ENCODE measurements around the gene TINAG.

Gene TINAG, protein sequence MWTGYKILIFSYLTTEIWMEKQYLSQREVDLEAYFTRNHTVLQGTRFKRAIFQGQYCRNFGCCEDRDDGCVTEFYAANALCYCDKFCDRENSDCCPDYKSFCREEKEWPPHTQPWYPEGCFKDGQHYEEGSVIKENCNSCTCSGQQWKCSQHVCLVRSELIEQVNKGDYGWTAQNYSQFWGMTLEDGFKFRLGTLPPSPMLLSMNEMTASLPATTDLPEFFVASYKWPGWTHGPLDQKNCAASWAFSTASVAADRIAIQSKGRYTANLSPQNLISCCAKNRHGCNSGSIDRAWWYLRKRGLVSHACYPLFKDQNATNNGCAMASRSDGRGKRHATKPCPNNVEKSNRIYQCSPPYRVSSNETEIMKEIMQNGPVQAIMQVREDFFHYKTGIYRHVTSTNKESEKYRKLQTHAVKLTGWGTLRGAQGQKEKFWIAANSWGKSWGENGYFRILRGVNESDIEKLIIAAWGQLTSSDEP

DNA sequence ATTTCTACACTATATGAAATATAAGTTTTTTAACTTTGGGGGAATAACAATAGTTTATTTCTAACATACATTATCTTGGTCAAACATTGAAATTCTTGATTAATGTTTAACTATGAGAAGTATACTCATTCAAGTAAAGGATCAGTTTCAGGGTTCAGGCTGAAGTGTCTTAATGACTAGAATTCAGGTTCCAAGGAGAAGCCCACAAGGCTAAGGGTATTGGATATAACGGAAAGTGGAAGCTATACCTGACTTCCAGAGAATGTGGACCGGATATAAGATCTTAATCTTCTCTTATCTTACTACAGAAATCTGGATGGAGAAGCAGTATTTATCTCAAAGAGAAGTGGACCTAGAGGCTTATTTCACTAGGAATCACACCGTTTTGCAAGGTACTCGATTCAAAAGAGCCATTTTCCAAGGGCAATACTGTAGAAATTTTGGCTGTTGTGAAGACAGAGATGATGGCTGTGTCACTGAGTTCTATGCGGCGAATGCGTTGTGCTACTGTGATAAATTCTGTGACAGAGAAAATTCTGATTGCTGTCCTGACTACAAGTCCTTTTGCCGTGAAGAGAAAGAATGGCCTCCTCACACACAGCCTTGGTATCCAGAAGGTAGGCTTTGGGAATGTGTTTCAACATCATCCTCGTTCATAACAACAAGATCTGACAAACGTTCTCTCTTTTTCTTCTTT, at the start of gene TINAG:
Gene TINAG (plus strand): TSS at position 153 of the 697 bp plus-strand sequence. CDS start 110 bp downstream, at position 263.
- Histone ChIP-seq H3K36me3 (ENCODE audit: insufficient read depth, low read length) (no peaks in the 10 kb centered on the region), H3K4me3 (ENCODE audit: low read length) (no peak within 1 kb of the TSS), H3K4me1 (ENCODE audit: insufficient read depth, low read length) (no peaks in the 10 kb centered on the region), H2AFZ (ENCODE audit: low read depth, low read length) (no peak within 1 kb of the TSS), H3K9me3 (ENCODE audit: low read length) (no peaks in the 10 kb centered on the region), H3K27me3 (ENCODE audit: insufficient read depth, low read length) (peaks cover 2% of the 10 kb centered on the region)

DNA sequence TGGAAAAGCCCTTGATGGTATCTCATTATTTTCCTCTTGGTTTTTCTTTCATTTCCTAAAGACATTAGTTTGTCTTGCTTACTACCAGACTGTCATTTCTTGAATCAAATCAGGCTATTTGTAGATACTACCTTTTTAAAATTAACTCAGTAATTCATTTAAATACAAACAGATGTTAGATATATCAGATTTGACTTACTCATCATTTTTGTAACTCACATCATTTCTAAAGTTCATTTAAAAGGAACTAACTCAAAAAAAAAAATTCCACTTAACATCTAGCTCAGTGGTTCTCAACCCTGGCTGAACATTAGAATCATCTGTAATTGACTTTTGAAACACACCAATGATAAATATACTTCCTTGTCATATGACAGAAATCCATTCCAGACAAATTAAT, 48.2 kb upstream of the TINAG start:
- H2AFZ ChIP-seq (ENCODE audit: low read depth, low read length): no peak overlapping the region
- no peaks in the 10 kb centered on the region for H3K36me3 ChIP-seq (ENCODE audit: insufficient read depth, low read length)
- no peaks in the 10 kb centered on the region for H3K4me1 ChIP-seq (ENCODE audit: insufficient read depth, low read length)
- no peaks in the 10 kb centered on the region for H3K27me3 ChIP-seq (ENCODE audit: insufficient read depth, low read length)
- H3K9me3 ChIP-seq (ENCODE audit: low read length): no peaks in the 10 kb centered on the region
- H3K4me3 ChIP-seq (ENCODE audit: low read length): no peak overlapping the region

DNA sequence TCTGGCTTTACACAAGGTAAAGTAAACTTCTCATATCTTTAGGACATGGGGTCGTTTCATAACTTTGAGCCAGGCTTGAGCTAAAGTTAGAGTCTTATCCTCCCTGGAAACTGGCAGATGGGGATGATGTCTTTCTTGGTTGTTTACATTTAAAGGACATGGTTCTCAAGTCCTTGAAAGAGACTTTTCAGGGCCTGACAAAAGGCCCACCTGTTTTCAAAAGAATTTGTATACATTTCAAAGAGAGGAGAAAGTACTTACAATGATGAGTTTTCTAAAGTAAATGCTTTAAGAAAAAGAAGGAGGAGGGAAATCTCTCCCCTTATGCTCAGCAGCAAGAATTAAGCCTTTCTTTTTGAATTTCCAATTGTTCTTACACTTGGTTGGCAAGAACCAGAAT, 45.7 kb upstream of the TINAG start:
- no peak overlapping the region for H3K4me3 ChIP-seq (ENCODE audit: low read length)

DNA sequence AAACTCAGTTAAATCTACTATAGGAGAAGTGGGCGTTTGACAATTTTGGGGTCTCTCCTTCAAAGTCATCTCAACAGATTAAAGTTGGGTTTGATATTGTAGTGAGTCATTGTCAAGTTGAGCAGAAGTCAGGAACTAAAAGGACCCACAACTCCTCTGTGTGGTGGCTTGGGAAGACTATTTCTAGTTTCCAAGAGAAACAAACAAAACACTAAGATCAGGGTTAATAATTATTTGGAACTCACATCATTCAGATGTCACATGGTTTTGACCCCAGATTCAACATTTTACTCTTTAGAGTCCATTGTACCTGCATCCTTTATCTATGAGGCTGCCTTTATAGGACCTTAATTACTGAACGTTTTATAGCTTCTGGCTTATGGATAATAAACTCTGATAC, 45.3 kb upstream of the TINAG start:
- no peak overlapping the region for H2AFZ ChIP-seq (ENCODE audit: low read depth, low read length)
- H3K4me1 ChIP-seq (ENCODE audit: insufficient read depth, low read length): no peaks in the 10 kb centered on the region
- no peak overlapping the region for H3K4me3 ChIP-seq (ENCODE audit: low read length)
- H3K27me3 ChIP-seq (ENCODE audit: insufficient read depth, low read length): no peaks in the 10 kb centered on the region
- no peaks in the 10 kb centered on the region for H3K36me3 ChIP-seq (ENCODE audit: insufficient read depth, low read length)
- no peaks in the 10 kb centered on the region for H3K9me3 ChIP-seq (ENCODE audit: low read length)

More for the DNA sequence above, 45.7 kb upstream of the TINAG start:
- no peaks in the 10 kb centered on the region for H3K9me3 ChIP-seq (ENCODE audit: low read length)
- no peaks in the 10 kb centered on the region for H3K36me3 ChIP-seq (ENCODE audit: insufficient read depth, low read length)
- no peaks in the 10 kb centered on the region for H3K27me3 ChIP-seq (ENCODE audit: insufficient read depth, low read length)
- H3K4me1 ChIP-seq (ENCODE audit: insufficient read depth, low read length): no peaks in the 10 kb centered on the region
- H2AFZ ChIP-seq (ENCODE audit: low read depth, low read length): no peak overlapping the region

DNA sequence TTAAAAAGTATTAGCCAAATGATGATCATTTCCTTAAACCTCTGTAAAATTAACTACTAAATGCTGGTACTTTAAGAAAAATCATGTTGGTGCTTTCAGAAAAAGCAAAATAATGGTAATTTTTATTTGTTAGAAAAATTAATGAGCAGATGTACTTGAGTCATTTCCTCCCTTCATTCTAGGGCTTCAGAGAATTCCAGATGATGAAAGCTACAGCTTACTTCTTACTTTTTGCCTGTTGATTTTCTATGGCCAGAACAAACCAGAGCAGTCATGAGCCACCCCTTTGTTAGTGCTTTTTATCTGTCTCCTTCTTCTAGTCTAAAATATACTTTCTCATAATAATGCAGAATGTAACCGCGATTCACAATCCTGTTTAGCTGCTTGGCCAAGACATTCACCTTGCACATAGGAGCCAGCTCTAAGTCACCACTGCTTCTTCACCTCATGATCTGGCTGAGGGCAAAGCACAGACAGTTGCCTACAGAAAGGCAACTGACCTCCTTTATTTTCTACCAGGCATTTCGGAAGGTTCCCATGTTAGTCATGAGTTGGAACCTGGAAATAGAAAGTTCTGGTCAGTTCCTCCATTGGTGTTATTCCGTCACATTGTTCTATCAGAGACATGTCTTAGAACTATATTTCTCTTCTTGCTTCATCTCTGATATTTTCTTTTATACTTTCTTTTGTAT, 43.5 kb upstream of the TINAG start:
- H3K27me3 ChIP-seq (ENCODE audit: insufficient read depth, low read length): no peaks in the 10 kb centered on the region
- no peaks in the 10 kb centered on the region for H3K9me3 ChIP-seq (ENCODE audit: low read length)
- no peaks in the 10 kb centered on the region for H3K4me1 ChIP-seq (ENCODE audit: insufficient read depth, low read length)
- H3K36me3 ChIP-seq (ENCODE audit: insufficient read depth, low read length): no peaks in the 10 kb centered on the region
- H2AFZ ChIP-seq (ENCODE audit: low read depth, low read length): no peak overlapping the region
- no peak overlapping the region for H3K4me3 ChIP-seq (ENCODE audit: low read length)

DNA sequence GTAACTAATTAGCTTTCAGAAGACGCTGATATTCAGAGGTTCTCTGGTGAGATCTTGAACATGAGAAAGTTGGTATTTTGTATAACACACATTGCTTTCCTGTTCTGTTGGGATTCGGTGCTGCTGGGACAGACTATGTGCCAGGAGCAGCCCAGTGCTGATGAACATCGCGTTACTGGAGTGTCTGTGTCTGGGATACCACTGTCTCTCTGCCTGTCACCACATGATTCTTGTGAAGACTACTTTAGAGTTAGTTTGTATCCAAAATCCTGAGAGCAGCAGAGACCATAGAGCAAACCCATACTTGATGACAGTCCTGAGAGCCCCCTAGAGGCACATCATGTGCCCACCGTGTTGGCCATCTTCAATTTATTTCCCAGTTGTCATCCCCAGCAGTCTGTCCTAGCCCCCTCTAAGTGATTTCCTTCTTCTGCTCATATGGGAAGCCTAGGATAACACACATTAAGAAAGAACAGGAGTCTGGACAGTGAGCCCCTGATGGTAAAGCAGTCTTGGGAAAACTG, 41.8 kb upstream of the TINAG start:
- H3K27me3 ChIP-seq (ENCODE audit: insufficient read depth, low read length): no peaks in the 10 kb centered on the region
- H3K9me3 ChIP-seq (ENCODE audit: low read length): no peaks in the 10 kb centered on the region
- H2AFZ ChIP-seq (ENCODE audit: low read depth, low read length): no peak overlapping the region
- H3K4me1 ChIP-seq (ENCODE audit: insufficient read depth, low read length): no peaks in the 10 kb centered on the region
- no peaks in the 10 kb centered on the region for H3K36me3 ChIP-seq (ENCODE audit: insufficient read depth, low read length)
- no peak overlapping the region for H3K4me3 ChIP-seq (ENCODE audit: low read length)

DNA sequence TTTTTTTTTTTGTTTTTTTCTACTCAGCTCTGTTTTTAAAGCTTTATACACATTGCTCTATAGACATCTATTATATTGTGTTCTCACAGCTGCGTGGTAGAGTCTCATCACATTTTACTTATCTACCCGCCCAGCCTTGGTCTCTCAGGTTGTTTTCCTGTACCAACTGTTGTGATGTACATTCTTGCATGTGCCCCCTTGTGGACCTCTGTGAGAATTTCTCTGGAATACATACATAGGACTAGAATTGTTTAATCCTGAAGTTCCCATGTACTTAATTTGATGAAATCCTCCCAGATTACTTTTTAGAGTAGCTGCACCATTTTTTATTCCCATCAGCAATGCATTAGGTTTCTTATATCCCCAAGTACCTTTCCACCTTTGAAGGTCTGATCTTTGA, 40.4 kb upstream of the TINAG start:
- H3K27me3 ChIP-seq (ENCODE audit: insufficient read depth, low read length): no peaks in the 10 kb centered on the region
- no peaks in the 10 kb centered on the region for H3K4me1 ChIP-seq (ENCODE audit: insufficient read depth, low read length)
- H3K4me3 ChIP-seq (ENCODE audit: low read length): no peak overlapping the region
- H2AFZ ChIP-seq (ENCODE audit: low read depth, low read length): no peak overlapping the region
- H3K36me3 ChIP-seq (ENCODE audit: insufficient read depth, low read length): no peaks in the 10 kb centered on the region
- no peaks in the 10 kb centered on the region for H3K9me3 ChIP-seq (ENCODE audit: low read length)

DNA sequence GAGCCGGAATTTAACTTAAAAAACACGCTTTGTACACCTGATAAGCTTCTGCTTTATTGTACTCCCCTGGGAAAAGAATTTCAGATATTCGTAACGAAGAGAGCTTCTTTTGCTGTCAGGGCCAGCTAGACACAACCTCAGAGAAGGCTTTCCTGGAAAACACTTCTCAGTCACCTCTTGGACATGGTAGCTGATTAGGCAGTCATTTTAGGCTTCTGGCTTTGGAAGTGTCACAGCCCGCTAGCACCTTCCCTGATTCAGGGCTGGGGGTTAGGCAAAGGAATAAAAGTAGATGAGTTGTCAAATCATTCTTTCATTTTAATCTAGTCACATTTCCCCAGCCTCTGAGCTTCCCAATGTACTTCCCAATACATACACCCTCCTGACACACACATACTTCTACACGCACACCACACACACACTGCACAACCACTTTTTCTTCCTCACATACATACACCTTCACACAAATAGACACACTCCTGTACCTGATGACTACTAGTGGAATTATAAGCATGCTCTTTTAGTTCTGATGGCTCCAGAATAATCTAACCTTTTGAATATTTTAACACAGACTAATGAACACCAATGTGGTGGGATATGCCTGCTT, 34.9 kb upstream of the TINAG start:
- Histone ChIP-seq H3K4me3 (ENCODE audit: low read length) (no peak overlapping the region), H3K27me3 (ENCODE audit: insufficient read depth, low read length) (no peaks in the 10 kb centered on the region), H2AFZ (ENCODE audit: low read depth, low read length) (no peak overlapping the region), H3K4me1 (ENCODE audit: insufficient read depth, low read length) (no peaks in the 10 kb centered on the region), H3K36me3 (ENCODE audit: insufficient read depth, low read length) (no peaks in the 10 kb centered on the region), H3K9me3 (ENCODE audit: low read length) (no peaks in the 10 kb centered on the region)

DNA sequence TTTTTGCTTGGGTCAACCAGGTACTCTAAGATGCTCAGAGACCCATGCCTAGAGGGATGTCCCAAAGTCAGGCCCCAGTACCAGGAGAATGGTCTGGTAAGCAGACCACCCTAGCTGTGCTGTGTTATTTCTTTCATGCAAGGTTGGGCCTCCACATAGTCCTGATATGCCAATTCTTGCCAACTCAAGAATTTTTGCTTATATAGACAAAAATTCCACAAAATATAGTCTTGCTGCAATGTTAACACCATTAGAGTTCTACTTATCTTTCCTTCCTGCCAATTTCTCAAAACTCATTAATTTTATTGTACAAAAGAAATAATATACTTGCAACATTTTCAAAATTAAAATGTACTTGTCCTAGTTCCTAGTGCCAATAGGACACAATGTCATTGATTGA, 33.9 kb upstream of the TINAG start:
- no peaks in the 10 kb centered on the region for H3K36me3 ChIP-seq (ENCODE audit: insufficient read depth, low read length)
- H3K27me3 ChIP-seq (ENCODE audit: insufficient read depth, low read length): no peaks in the 10 kb centered on the region
- H3K9me3 ChIP-seq (ENCODE audit: low read length): no peaks in the 10 kb centered on the region
- no peak overlapping the region for H3K4me3 ChIP-seq (ENCODE audit: low read length)
- no peak overlapping the region for H2AFZ ChIP-seq (ENCODE audit: low read depth, low read length)
- no peaks in the 10 kb centered on the region for H3K4me1 ChIP-seq (ENCODE audit: insufficient read depth, low read length)

DNA sequence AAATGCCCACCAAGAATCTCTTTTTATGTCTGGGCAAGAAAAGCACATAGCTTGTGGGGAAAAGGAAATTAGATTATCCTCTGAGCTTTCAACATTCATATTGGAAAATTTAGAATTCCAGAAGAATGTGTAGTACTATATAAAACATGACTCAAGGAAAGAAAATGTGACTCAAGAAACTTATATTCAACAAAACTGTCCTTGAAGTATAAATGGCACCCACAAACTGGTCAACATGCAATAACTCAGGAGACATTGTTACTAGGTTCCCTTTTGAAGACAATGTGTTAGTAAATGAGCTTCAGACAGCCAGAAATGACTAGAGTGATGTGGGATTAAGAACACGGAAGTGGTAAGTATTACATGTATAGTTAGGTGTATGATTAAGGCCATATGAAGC, 26.1 kb upstream of the TINAG start:
- H2AFZ ChIP-seq (ENCODE audit: low read depth, low read length): no peak overlapping the region
- H3K4me1 ChIP-seq (ENCODE audit: insufficient read depth, low read length): no peaks in the 10 kb centered on the region
- no peaks in the 10 kb centered on the region for H3K36me3 ChIP-seq (ENCODE audit: insufficient read depth, low read length)
- H3K9me3 ChIP-seq (ENCODE audit: low read length): no peaks in the 10 kb centered on the region
- no peak overlapping the region for H3K4me3 ChIP-seq (ENCODE audit: low read length)
- no peaks in the 10 kb centered on the region for H3K27me3 ChIP-seq (ENCODE audit: insufficient read depth, low read length)

DNA sequence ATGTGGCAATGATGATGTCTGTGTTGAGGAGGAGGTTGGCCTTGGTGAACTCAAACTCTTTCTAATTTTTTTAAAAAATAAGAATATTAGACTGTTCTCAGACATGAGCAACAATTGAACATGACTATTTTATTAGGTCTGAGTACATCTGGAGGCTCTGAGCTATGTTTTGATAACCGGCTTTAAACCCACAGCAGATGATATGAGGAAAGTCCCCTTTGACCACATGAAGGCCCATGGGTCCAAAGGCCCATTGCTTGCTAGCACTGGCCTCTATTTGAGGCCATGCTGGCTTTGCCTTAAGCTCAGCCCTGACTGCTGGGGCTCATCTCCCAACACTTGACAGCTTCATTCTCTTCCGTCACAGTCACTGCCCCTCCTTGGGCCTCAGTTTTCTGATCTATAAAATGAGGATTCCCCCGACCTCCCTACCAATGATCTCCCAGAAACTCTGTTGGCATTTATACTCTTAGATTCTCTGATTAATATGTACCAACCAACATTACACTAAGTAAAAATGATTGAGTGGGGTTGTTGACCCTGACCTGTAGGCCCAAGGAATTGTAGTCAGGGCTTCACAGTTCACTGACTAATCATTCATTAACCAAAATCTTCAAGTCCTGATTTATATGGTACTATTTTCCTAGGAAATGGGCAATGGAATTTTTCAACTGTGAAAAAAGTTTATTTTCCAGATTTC, 23.9 kb upstream of the TINAG start:
- H2AFZ ChIP-seq (ENCODE audit: low read depth, low read length): no peak overlapping the region
- H3K36me3 ChIP-seq (ENCODE audit: insufficient read depth, low read length): no peaks in the 10 kb centered on the region
- H3K9me3 ChIP-seq (ENCODE audit: low read length): no peaks in the 10 kb centered on the region
- no peak overlapping the region for H3K4me3 ChIP-seq (ENCODE audit: low read length)
- H3K4me1 ChIP-seq (ENCODE audit: insufficient read depth, low read length): no peaks in the 10 kb centered on the region
- H3K27me3 ChIP-seq (ENCODE audit: insufficient read depth, low read length): no peaks in the 10 kb centered on the region

DNA sequence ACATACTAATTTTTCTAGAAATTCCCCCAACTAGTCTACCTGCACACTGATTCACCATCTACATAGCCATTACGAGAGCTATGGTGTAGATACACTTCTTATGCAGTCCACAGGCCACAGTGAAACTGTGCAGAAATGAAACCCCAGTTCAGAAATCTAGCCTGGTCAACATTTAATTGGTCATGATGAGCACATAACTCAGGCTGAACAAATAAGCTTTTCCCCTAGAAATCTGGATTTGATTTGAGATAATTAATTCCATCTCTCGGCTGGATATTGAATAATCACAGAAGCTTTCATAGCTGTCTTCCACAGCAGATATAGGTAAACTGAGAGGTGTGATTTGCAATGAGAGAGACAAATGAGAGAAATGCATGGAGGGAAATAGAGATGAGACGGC, 22.6 kb upstream of the TINAG start:
- Histone ChIP-seq H3K4me1 (ENCODE audit: insufficient read depth, low read length) (no peaks in the 10 kb centered on the region), H3K27me3 (ENCODE audit: insufficient read depth, low read length) (no peaks in the 10 kb centered on the region), H2AFZ (ENCODE audit: low read depth, low read length) (no peak overlapping the region), H3K9me3 (ENCODE audit: low read length) (no peaks in the 10 kb centered on the region), H3K4me3 (ENCODE audit: low read length) (no peak overlapping the region), H3K36me3 (ENCODE audit: insufficient read depth, low read length) (no peaks in the 10 kb centered on the region)

All from neuron (in vitro differentiated cells).